ENCODE data around the gene MCF2L. TPM values are rescaled to one million over a fixed set of nuclear protein-coding genes. Genes with fewer than 3 reads are reported as not detected.
A peak's percentile ranks its signal among the peaks of the same experiment; 100 is the strongest.

The MCF2L gene
- total RNA-seq, 1 experiment from 2014 or later, result 22.1 TPM

GRCh38 chr13:113094410-113094800 lies 125.4 kb downstream of the MCF2L start:
- no peak for DNase-seq
- peak overlapping the region; percentile 49 for H3K27ac Mint-ChIP-seq (ENCODE audit: unreplicated experiment)
- no peaks in the 10 kb centered on the region for H3K36me3 Mint-ChIP-seq (ENCODE audit: insufficient read depth, unreplicated experiment)
- Histone ChIP-seq H3K36me3 (ENCODE audit: control insufficient read depth, insufficient read depth, low read length) (no peaks in the 10 kb centered on the region), H3K27me3 (replicated peaks; ENCODE audit: control insufficient read depth, insufficient read depth, low read length) (no peaks in the 10 kb centered on the region), H3K9me3 (no peaks in the 10 kb centered on the region), H3K4me3 (ENCODE audit: low read depth, low read length) (no peak overlapping the region), H3K4me1 (no peaks in the 10 kb centered on the region)
- no peaks in the 10 kb centered on the region for H3K9me3 Mint-ChIP-seq (ENCODE audit: unreplicated experiment)
- intact Hi-C loops (cut with micrococcal nuclease; ENCODE audit: unreplicated experiment), result no loop called here
- H3K4me1 Mint-ChIP-seq (ENCODE audit: low read depth, unreplicated experiment), result no peaks in the 10 kb centered on the region
- BruUV-seq (replicated peaks), result no TSS peak
- TF ChIP-seq CTCF (IDR thresholded peaks at IDR 0.05; ENCODE audit: insufficient read depth in 1 of 2, low read depth in 1 of 2, low read length in 1 of 2, severe bottlenecking in 1 of 2, unreplicated experiment in 1 of 2), result no peak
- no peaks in the 10 kb centered on the region for H3K27me3 Mint-ChIP-seq (ENCODE audit: insufficient read depth, unreplicated experiment)
- H3K4me3 Mint-ChIP-seq (ENCODE audit: unreplicated experiment), result no peak overlapping the region
- CTCF ChIA-PET, result no interaction called here
- POLR2A ChIA-PET, result no interaction called here

- Mint-ChIP-seq H3K4me3 (ENCODE audit: unreplicated experiment) (no peak overlapping the region), H3K4me1 (ENCODE audit: low read depth, unreplicated experiment) (no peaks in the 10 kb centered on the region), H3K9me3 (ENCODE audit: unreplicated experiment) (no peaks in the 10 kb centered on the region), H3K27me3 (ENCODE audit: insufficient read depth, unreplicated experiment) (no peaks in the 10 kb centered on the region), H3K36me3 (ENCODE audit: insufficient read depth, unreplicated experiment) (no peaks in the 10 kb centered on the region), H3K27ac (ENCODE audit: unreplicated experiment) (peak overlapping the region; percentile 49)
- DNase-seq, result no peak
- Histone ChIP-seq H3K36me3 (ENCODE audit: control insufficient read depth, insufficient read depth, low read length) (no peaks in the 10 kb centered on the region), H3K27me3 (replicated peaks; ENCODE audit: control insufficient read depth, insufficient read depth, low read length) (no peaks in the 10 kb centered on the region), H3K9me3 (no peaks in the 10 kb centered on the region), H3K4me1 (no peaks in the 10 kb centered on the region), H3K4me3 (ENCODE audit: low read depth, low read length) (no peak overlapping the region)
- no TSS peak for BruUV-seq (replicated peaks)
- intact Hi-C loops (cut with micrococcal nuclease; ENCODE audit: unreplicated experiment), result no loop called here
- ChIA-PET POLR2A (interaction anchor here (1.1 kb wide), 1 partner anchor 10 kb away, joined by 7 read pairs; no protein-coding TSS in a partner anchor), CTCF (no interaction called here)
- TF ChIP-seq CTCF (IDR thresholded peaks at IDR 0.05; ENCODE audit: insufficient read depth in 1 of 2, low read depth in 1 of 2, low read length in 1 of 2, severe bottlenecking in 1 of 2, unreplicated experiment in 1 of 2), result no peak
Measured at GRCh38 chr13:113095146-113096051, 126.4 kb downstream of the MCF2L start.

DNA sequence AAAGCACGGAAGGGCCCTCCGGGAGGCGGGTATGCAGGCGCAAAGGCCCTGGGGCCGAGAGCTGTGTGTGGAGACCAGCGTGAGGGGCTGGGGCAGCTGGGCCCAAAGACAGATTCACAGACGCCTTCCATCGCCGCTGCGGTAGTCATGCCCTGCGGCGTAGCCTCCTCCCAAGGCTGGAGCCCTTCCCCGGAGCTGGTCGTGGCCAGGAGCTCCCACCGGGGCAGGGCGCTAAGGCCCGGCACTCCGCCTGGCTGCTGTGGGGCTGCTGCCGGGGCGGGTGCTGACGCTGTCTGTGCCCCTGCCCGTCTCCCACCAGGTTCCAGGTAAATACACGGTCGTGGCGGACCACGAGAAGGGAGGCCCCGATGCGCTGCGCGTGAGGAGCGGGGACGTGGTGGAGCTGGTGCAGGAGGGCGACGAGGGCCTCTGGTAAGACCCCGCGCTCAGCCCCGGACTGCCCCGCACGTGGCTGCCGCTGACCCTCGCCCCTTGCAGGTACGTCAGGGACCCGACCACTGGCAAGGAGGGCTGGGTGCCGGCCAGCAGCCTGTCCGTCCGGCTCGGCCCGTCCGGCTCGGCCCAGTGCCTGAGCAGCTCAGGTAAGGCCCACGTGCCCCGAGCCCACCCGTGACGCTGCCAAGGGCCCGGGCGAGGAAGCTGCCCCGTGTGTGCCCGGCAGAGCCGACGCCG lies 127.2 kb downstream of the MCF2L start:
- H3K4me3 Mint-ChIP-seq (ENCODE audit: unreplicated experiment), result no peak overlapping the region
- H3K27me3 Mint-ChIP-seq (ENCODE audit: insufficient read depth, unreplicated experiment), result no peaks in the 10 kb centered on the region
- no peaks in the 10 kb centered on the region for H3K36me3 Mint-ChIP-seq (ENCODE audit: insufficient read depth, unreplicated experiment)
- BruUV-seq (replicated peaks), result no TSS peak
- Histone ChIP-seq H3K9me3 (no peaks in the 10 kb centered on the region), H3K27me3 (replicated peaks; ENCODE audit: control insufficient read depth, insufficient read depth, low read length) (no peaks in the 10 kb centered on the region), H3K4me3 (ENCODE audit: low read depth, low read length) (no peak overlapping the region), H3K4me1 (peaks cover 2% of the 10 kb centered on the region; the same call in 1 of the 2 replicates), H3K36me3 (ENCODE audit: control insufficient read depth, insufficient read depth, low read length) (no peaks in the 10 kb centered on the region)
- H3K9me3 Mint-ChIP-seq (ENCODE audit: unreplicated experiment), result no peaks in the 10 kb centered on the region
- no peak for TF ChIP-seq CTCF (IDR thresholded peaks at IDR 0.05; ENCODE audit: insufficient read depth in 1 of 2, low read depth in 1 of 2, low read length in 1 of 2, severe bottlenecking in 1 of 2, unreplicated experiment in 1 of 2)
- peak overlapping the region; percentile 49 for H3K27ac Mint-ChIP-seq (ENCODE audit: unreplicated experiment)
- DNase-seq, result no peak
- no peaks in the 10 kb centered on the region for H3K4me1 Mint-ChIP-seq (ENCODE audit: low read depth, unreplicated experiment)
- ChIA-PET CTCF (no interaction called here), POLR2A (interaction anchor here (0.6 to 1.1 kb wide), 2 partner anchors 10 to 173 kb away, joined by 5 to 7 read pairs; no protein-coding TSS in a partner anchor)
- intact Hi-C loops (cut with micrococcal nuclease; ENCODE audit: unreplicated experiment), result no loop called here

All from Caco-2 (cell line).